Transverse colon (tissue), 4 donors: Measurements from ENCODE around the gene LIMS1. TPM values are rescaled to one million over a fixed set of nuclear protein-coding genes. Genes with fewer than 3 reads are reported as not detected.

ENCODE experiments used
- DNase-seq: peaks from one replicate; pipeline ENCODE4 v3.0.0-alpha.2; 2019
- H3K27ac ChIP-seq, 4 donors: fragments of 200-600 bp; sonication (generic); 2 replicates each; pipeline ENCODE4 v1.5.1; 2016 to 2018; ENCODE audit warnings: inconsistent platforms in 4 of 4
- H3K27me3 ChIP-seq: fragments of 200-600 bp; sonication (generic); 2 replicates; pipeline ENCODE4 v1.5.1; 2017; ENCODE audit warnings: inconsistent platforms
- H3K36me3 ChIP-seq, 4 donors: fragments of 200-600 bp; sonication (generic); 2 replicates each; pipeline ENCODE4 v1.5.1; 2017 to 2019; ENCODE audit warnings: inconsistent platforms in 4 of 4
- H3K4me1 ChIP-seq, 4 donors: fragments of 200-600 bp; sonication (generic); 2 replicates each; pipeline ENCODE4 v1.5.1; 2017 to 2020; ENCODE audit warnings: inconsistent platforms in 4 of 4
- H3K4me3 ChIP-seq, 4 donors: fragments of 200-600 bp; sonication (generic); 1 replicate in 1 of 4; 2 replicates in 3 of 4; pipeline versions ENCODE4 v1.5.1 to v1.6.1; 2017 to 2019; ENCODE audit warnings: inconsistent platforms in 4 of 4
- H3K9me3 ChIP-seq, 2 donors: fragments of 200-600 bp; sonication (generic); 2 replicates each; pipeline ENCODE4 v1.5.1; 2017 to 2019; ENCODE audit warnings: inconsistent platforms in 2 of 2
- CTCF ChIP-seq, 5 experiments: fragments of 200-600 bp in 3 of 5; fragments of 450-650 bp in 2 of 5; sonication (generic) in 3 of 5; IDR thresholded peaks; 1 replicate in 2 of 5; 2 replicates in 3 of 5; pipeline ENCODE4 v1.5.1; 2016 to 2017; ENCODE audit warnings: antibody characterized with exemption in 5 of 5, inconsistent platforms in 3 of 5, mild to moderate bottlenecking in 2 of 5, moderate library complexity in 1 of 5
- EP300 ChIP-seq: sonication (generic); formaldehyde crosslinking; IDR thresholded peaks from one replicate; pipeline ENCODE4 v1.6.1; 2017; ENCODE audit warnings: antibody characterized with exemption, low read depth
- POLR2A ChIP-seq: fragments of 450-650 bp; IDR thresholded peaks from one replicate; pipeline ENCODE4 v1.6.1; 2016; ENCODE audit warnings: antibody characterized with exemption, mild to moderate bottlenecking, moderate library complexity
- POLR2AphosphoS5 ChIP-seq, 3 donors: sonication (generic); formaldehyde crosslinking; IDR thresholded peaks; one replicate each; pipeline ENCODE4 v1.6.1; 2016; ENCODE audit warnings: antibody characterized with exemption in 3 of 3
- WGBS, 2 donors: methylation state at CpG; one replicate each; pipeline ENCODE4 v1.1.5; 2018; ENCODE audit warnings: low coverage in 1 of 2; 5-methylcytosine and 5-hydroxymethylcytosine counted together
- in situ Hi-C, 4 donors: fragments of 200-750 bp; cut with MboI; loops; one replicate each; pipeline versions ENCODE4 v1.15.0 to v1.15.1; 2017; ENCODE audit warnings: low sequenced_read_pairs in 3 of 4, low pct_ligation_motif_present in 1 of 4, low pct_unique_long_range_greater_than_20kb in 1 of 4
- intact Hi-C: fragments of 100-400 bp; cut with DNase I; formaldehyde crosslinking; loops from one replicate; pipeline ENCODE4 v1.15.1; 2023; ENCODE audit warnings: low total_unique reads
- total RNA-seq, 4 donors: library from RNA; depleted of rRNA; stranded (reverse); fragments of >200 nt; gene quantifications; one replicate each; pipeline ENCODE4 v1.1.0, GENCODE V29; 2016

LIMS1 gene
- total RNA-seq, 4 donors from 2014 or later, result 4.5 to 41.0 (median 24.1) TPM

GRCh38 chr2:108605947-108606346, 71.7 kb downstream of the LIMS1 start:
- in situ Hi-C loops, result loop anchor here in 1 of 4 donors (25.0 kb wide), 1 partner anchor 106 kb away; the partner anchor contains the start of gene RANBP2

GRCh38 chr2:108607706-108608301, 73.5 kb downstream of the LIMS1 start:
- peaks cover 8 to 55% (median 14%) of the 10 kb centered on the region in 4 donors for H3K4me1 ChIP-seq
- 63 to 68% methylated on average over 3 of the region's 3 CpGs for WGBS, 2 donors

More at GRCh38 chr2:108605947-108606346, 71.7 kb downstream of the LIMS1 start:
- Histone ChIP-seq H3K36me3 (no peaks in the 10 kb centered on the region), H3K4me3 (no peak overlapping the region), H3K27ac (no peak overlapping the region), H3K9me3 (no peaks in the 10 kb centered on the region), H3K4me1 (peaks cover 5 to 39% (median 9%) of the 10 kb centered on the region in 4 donors), H3K27me3 (no peaks in the 10 kb centered on the region)
- no peak for DNase-seq
- intact Hi-C loops, result no loop called here
- WGBS, 2 donors, result 50 to 87% methylated on average over 1 to 3 of the region's 3 CpGs
- no peak for TF ChIP-seq CTCF (IDR thresholded peaks at IDR 0.05)
- TF ChIP-seq POLR2A, result no peak
- TF ChIP-seq POLR2AphosphoS5 (IDR thresholded peaks at IDR 0.05), result no peak
- TF ChIP-seq EP300, result no peak

GRCh38 chr2:108611021-108611420, 76.8 kb downstream of the LIMS1 start:
- in situ Hi-C loops, result loop anchor here in 1 of 4 donors (25.0 kb wide), 1 partner anchor 101 kb away; the partner anchor contains the start of gene RANBP2
- no peaks in the 10 kb centered on the region for H3K36me3 ChIP-seq

More at GRCh38 chr2:108607706-108608301, 73.5 kb downstream of the LIMS1 start:
- no peak for DNase-seq
- Histone ChIP-seq H3K36me3 (no peaks in the 10 kb centered on the region), H3K27me3 (no peaks in the 10 kb centered on the region), H3K9me3 (no peaks in the 10 kb centered on the region), H3K27ac (no peak overlapping the region), H3K4me3 (no peak overlapping the region)
- intact Hi-C loops, result no loop called here
- TF ChIP-seq EP300, result no peak
- peak; percentile 51 to 72 (median 54) for TF ChIP-seq CTCF (IDR thresholded peaks at IDR 0.05)
- in situ Hi-C loops, result loop anchor here in 1 of 4 donors (25.0 kb wide), 1 partner anchor 104 kb away; the partner anchor contains the start of gene RANBP2

More at GRCh38 chr2:108611021-108611420, 76.8 kb downstream of the LIMS1 start:
- Histone ChIP-seq H3K4me3 (no peak overlapping the region), H3K27me3 (no peaks in the 10 kb centered on the region), H3K9me3 (no peaks in the 10 kb centered on the region), H3K4me1 (peaks cover 22 to 75% (median 36%) of the 10 kb centered on the region in 4 donors), H3K27ac (peak overlapping the region in 1 of 4 donors; percentile 9)
- 64 to 82% methylated on average over 4 to 5 of the region's 5 CpGs for WGBS, 2 donors
- no peak for TF ChIP-seq CTCF (IDR thresholded peaks at IDR 0.05)
- TF ChIP-seq POLR2A, result no peak
- TF ChIP-seq POLR2AphosphoS5 (IDR thresholded peaks at IDR 0.05), result no peak
- no peak for TF ChIP-seq EP300
- no peak for DNase-seq
- intact Hi-C loops, result no loop called here
